GM19043 (cell line): ENCODE data around the gene ECHDC3.
"Not testable (repeated sequence)": the region's sequence is repeated elsewhere in the genome, so short reads cannot be mapped to it uniquely, and the experiment has no call there.

Experiments used
- ATAC-seq: cut with Tn5 transposase; IDR thresholded peaks from one replicate; pipeline ENCODE4 v1.9.1; 2021; ENCODE audit warnings: low read depth; ENCODE audit not compliant: unreplicated experiment

The ECHDC3 gene

DNA sequence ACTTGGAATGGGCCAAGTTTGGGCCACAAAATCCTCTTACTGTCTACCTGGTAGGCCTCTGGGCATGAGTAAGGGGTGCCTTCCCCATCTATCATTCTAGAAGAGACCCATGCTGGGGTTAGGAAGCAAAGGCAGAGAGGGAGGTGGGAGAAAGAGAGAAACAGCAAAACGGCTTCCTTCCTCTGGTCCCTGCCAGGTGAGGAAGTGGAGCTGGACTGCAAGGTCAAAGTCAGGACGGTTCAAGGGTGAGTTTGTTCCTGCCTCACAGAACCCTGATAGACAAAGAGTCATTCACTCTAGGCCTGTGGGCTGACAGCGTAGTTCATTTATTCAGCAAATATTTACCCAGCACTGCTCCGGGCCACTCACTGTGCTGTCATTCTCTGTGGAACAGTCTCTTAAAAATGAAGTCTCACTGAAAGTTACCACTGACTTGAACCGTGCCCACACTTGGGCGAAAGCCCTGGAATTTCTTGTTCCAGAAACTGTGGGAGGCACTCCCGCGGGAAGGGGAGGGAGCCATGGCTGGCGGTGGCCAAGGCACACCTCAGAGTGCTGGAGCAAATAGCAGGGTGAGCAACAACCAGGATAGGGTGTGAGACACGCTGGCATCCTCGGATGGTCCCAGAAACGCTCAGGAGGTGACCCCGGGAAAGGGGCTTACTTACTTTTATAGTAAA, 26.2 kb upstream of the ECHDC3 start:
- ATAC-seq = no peak

DNA sequence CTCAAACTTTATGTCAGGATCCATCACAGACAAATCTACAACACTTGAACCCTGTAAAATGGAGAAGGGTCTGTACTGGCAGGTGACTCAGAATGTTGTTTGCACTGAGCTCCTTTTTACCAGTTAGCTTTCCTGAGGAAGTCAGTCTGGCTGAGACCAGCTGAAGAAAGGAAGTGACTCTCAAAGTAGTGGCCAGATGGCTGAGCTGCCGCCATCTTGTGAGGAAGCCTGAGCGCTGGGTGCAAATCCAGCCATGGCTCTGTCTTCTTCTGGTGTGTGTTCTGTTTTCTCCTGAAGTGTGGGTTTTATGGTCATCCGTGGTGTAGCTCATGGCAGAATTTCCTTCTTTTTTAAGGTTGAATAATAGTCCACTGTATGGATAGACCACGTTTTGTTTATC, 25.5 kb upstream of the ECHDC3 start:
- no peak for ATAC-seq

DNA sequence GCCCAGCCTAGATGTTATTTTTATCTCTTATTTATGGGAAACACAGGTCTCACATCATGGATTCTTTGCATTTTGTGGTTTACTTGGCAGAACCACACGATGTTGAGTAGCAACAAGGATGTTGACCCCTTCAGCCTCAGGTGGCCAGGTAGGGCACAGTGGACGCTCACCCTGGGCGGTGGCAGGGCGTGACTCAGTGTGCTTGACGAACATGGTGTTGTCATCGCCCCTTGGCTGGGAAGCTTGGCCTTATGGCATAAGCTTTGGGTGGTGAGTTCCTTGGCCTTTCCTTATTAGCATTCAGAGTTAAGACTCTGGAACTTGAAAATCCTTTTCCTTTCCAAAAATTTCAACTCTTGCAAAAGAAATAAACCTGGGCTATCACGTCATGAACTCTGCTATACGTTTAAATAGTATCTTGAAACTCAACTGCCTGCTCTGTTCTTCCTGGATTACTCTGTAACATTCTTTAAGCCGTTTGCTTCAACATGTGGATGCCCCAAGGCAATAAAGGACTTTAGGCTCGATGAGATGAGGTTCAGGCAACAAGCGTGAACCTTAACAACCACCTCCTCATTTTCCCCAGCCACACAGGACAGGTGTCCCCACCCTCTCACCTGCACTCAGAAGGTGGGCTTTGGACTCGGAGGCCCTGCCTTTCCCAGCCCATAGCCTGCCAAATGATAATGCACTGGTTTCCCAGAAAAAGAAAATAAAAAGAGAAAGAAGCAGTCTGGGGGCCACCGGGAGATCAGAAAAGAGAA, 22.5 kb upstream of the ECHDC3 start:
- no peak for ATAC-seq

DNA sequence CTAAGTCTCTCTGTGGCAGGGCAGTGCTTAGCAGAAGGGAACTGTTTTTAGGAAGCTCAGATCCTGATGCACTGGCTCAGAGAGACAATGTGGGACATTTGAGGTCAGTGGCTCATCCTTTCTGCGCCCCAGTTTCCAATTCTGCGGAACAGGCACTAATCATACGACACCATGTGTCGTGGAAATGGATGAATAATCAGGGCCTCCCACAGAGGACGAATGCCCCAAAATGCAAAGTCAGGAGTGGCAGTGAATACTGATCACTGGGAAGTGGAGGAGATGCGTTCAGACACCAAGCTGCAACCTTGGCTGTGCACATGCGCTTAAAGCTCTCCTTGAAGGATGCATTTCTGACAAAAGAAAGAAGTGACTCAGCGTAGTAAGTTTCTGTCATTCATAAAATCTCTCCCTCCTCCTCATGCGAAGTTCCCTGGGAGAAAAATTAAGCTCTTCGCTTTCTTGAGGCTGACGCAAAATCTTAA, 21.9 kb upstream of the ECHDC3 start:
- no peak for ATAC-seq

- ATAC-seq = no peak
Measured at GRCh38 chr10:11721806-11722205, 20.4 kb upstream of the ECHDC3 start.

DNA sequence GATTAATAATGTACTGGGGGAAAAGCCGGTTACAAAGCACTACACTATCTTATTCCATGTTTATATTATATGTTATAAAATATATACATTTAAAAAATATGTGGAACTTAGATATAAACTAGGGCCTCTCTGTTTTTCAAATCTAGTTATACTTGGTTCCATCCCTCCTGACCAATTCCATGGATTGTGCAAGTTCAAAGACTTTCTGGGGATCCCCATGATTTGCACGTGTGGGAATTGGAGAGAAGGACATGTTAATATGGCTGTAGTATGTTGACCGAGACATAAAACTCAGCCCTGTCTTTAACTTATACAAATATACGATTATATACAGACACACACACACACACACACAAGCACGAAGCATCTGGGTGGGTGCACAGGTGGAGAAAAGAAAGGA, 18.8 kb upstream of the ECHDC3 start:
- no peak for ATAC-seq

GRCh38 chr10:11724938-11725776, 17.0 kb upstream of the ECHDC3 start:
- no peak for ATAC-seq

DNA sequence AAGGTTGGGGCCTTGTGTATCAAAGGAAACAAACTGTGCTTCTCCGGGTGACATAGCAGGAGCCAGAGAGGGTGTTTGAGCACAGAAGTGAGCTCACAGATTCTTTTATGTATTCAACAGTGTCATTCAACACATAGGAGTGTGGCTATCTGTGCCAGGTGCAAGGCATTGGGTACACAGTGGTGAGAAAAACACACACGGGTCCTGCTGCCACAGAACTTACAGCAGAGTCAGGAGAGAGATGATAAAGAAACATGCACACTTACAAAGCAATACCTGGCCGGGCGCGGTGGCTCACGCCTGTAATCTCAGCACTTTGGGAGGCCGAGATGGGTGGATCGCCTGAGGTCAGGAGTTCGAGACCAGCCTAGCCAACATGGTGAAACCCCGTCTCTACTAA, 16.3 kb upstream of the ECHDC3 start:
- no peak for ATAC-seq

DNA sequence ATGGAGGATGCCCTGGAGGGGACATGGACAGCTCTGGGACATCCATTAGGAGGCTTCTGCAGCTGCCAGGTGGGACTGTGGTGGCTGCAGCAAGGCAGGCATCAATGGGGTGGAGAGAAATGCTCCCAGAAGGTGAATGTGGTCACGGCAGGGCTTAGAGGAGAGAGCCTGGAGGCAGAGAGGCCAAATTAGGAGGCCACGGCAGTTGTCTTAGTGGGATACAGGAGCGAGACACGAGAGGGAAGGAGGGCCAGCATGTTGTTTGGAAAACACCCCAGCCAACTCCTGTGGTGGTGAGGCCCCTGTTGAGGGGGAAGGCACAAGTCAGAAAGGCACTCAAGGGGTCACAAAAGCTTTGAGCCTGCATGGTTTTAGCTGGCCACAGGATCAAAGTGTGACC, 14.6 kb upstream of the ECHDC3 start:
- no peak for ATAC-seq

DNA sequence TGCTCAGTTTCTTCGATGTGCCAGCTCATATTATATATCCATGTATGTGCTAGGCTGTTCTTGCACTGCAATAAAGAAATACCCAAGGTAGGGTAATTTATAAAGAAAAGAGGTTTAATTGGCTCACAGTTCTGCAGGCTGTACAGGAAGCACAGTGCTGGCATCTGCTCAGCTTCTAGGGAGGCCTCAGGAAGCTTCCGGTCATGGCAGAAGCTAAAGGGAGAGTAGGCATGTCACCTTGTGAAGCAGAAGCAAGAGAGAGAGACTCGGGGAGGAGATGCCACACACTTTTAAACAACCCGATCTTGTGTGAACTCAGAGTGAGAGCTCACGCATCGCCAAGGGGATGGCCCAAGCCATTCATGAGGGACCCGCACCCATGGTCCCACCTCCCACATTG, 13.8 kb upstream of the ECHDC3 start:
- ATAC-seq = no peak

DNA sequence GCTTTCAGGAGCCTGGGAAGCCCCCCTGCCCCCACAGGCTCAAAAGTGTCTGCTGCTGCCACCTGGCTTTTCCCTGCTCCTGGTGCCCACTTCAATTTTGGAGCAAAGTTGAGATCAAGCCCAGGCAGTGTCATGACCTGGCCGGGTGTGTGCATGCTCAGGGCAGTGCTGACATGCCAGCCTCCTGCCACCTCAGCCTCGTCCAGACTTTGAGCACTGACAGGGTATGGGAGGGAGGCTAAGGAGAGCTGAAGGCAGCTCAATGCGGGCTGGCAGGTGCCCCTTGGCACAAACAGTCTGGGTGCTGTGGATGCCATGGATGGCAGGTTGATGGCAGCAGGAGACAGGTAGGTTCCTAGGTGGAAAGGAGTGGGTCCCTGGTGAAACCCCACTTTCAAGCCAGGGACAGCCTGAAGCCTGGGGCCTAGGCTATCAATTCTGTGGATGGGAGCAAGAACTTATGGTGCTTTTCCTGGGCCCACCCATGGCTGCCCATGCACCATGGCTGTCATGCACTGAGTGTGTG, 12.3 kb upstream of the ECHDC3 start:
- no peak for ATAC-seq

DNA sequence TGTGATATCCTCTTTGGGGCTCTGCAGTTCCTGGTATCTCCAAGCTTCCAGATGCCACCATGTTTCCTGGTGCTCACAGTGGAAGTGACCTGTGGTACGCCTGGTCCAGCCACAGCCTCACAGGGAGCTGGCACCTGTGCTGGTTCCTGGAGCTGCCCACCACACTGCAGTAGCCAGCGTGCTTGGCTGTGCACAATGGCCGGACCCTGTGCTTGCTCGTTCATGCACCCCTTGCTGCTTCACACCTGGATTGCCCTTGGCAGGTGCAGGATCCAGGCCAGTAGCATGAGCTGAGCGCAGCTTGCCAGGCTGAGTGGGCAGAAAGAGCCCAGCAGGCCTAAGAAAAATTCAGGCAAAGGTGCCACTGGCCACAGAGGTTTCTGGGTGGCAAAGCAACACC, 11.4 kb upstream of the ECHDC3 start:
- ATAC-seq = no peak

GRCh38 chr10:11736767-11737166, 5.4 kb upstream of the ECHDC3 start:
- ATAC-seq = not testable (repeated sequence)

DNA sequence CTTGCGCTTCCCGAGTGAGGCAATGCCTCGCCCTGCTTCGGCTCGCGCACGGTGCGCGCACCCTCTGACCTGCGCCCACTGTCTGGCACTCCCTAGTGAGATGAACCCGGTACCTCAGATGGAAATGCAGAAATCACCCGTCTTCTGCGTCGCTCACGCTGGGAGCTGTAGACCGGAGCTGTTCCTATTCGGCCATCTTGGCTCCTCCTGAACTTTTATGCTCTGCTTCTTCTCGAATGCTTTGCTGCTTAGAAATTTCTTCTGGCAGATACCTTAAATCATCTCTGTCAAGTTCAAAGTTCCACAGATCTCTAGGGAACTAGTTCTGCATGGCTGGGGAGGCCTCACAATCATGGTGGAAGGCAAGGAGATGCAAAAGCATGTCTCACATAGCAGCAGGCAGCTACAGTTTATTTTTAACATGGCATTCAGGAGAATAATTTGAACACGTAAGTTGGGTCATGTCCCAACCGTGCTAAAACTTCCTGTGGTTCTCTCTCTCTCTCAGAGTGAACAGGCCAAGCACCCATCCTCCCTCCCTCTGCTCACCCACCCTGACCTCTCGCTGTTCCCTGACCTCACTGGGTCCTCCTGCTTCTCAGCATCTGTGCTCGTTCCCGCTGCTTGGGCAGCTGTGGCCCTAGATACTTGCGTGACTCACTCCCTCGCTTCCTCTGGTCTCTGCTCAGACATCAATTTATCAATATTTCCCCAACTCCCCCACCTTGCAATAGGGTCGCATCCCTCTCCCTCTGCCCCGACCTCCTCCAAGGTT, 4.7 kb upstream of the ECHDC3 start:
- ATAC-seq = not testable (repeated sequence)

- ATAC-seq = no peak
Measured at GRCh38 chr10:11740907-11741306, 1.3 kb upstream of the ECHDC3 start.

GRCh38 chr10:11741608-11742007, 574 bp upstream of the ECHDC3 start:
- no peak for ATAC-seq

- no peak for ATAC-seq
Measured at GRCh38 chr10:11742779-11743298, 657 bp downstream of the ECHDC3 start.

DNA sequence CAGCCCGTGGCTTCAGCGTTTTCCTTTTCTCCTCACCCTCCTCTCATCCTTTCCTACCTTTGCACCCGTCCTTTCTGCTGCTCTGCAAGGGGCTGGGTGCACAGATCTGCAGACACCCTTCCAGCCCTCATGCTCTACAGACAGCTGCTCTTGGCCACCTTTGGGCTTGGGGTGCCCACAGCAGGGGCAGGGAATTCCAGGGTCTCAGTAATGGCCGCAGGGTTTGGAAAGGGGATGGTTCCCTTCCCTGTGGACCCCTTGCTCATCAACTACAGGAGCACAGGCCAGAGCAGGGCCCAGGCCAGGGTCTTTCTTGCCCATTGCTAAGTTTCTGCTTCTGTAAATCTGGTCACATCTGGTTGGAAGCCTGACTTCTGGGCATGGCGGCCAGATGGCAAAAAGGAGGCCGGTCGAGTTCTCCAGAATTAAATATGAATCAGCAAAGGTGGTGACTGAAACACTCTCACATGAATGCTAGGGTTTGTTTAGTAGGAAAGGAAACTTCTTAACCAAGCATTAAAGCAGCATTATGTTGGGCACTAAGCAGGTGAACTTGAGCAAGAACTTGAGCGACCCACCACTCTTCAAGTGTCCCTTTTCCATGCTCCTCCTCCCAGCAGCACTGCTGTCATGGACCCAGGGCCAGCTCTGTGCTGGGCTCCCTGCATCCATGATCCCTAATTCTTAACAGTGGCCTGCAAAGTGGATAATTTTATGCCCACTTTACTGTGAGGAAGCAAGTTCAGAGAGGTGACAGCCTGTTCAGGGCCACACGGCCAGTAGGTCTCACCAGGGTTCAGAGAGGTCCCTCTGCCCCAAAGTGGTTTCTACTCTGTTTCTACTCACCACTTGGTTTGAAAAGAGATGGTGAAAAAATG, 1.5 kb downstream of the ECHDC3 start:
- ATAC-seq = no peak

- no peak for ATAC-seq
Measured at GRCh38 chr10:11745045-11745444, 2.9 kb downstream of the ECHDC3 start.
